ENCODE results near the gene TMEM88. TPM values are rescaled to one million over a fixed set of nuclear protein-coding genes. Genes with fewer than 3 reads are reported as not detected.

The TMEM88 gene
- total and polyA plus RNA-seq, 2 of the 8 experiments (the other 6 are each of a cell fraction or from before 2014, with no cell fraction given): 0.69 to 8.8 TPM

DNA sequence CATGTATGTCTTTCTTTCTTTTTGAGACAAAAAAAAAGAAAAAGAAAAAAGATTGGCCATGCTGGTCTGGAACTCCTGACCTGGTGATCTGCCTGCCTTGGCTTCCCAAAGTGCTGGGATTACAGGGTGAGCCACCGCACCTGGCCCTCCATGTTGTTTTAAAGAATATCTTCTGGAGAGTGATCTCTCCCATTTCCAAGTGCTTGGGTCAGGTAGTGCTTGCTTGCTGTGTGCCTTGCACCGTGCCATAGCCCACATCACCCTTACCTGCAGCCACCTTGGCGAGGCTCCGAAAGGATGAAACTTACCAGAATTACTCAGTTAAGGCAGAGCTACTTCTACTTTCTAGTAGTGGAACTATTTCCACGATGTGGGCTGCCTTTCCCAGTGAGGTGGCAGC, 39.9 kb upstream of the TMEM88 start:
- no peak overlapping the region for H3K27ac ChIP-seq (ENCODE audit: low read depth, low read length)
- H3K18ac ChIP-seq (ENCODE audit: extremely low read depth, low read length): no peak overlapping the region
- POLR2A ChIA-PET (ENCODE audit: partially characterized antibody): no interaction called here
- DNase-seq (ENCODE audit: low read depth in 1 of 2, low spot score in 2 of 2) (no peak), FAIRE-seq (no peak)
- H3K4me2 ChIP-seq (ENCODE audit: insufficient read depth in 1 of 2, low read depth in 2 of 2, low read length in 2 of 2): no peak overlapping the region
- no peak overlapping the region for H2BK12ac ChIP-seq (ENCODE audit: low read depth, low read length)
- no peak overlapping the region for H4K5ac ChIP-seq (ENCODE audit: insufficient read length, low read depth, low read length)
- CTCF ChIA-PET (ENCODE audit: partially characterized antibody): interaction anchor here (1.1 kb wide), 1 partner anchor 175 kb away, joined by 3 read pairs; no protein-coding TSS in a partner anchor
- no peak overlapping the region for H3K4ac ChIP-seq (replicated peaks; ENCODE audit: insufficient read length, low read depth, low read length)
- no peak overlapping the region for H2BK120ac ChIP-seq (replicated peaks; ENCODE audit: low read depth, low read length)
- no peak overlapping the region for H3K56ac ChIP-seq (replicated peaks; ENCODE audit: insufficient read length, low read depth, low read length)
- peaks cover 0 to 2% (median 0%) of the 10 kb centered on the region in 4 experiments; a peak in 1 of 7 replicates for H3K27me3 ChIP-seq (replicated peaks in 1 of 4; ENCODE audit: control insufficient read depth in 3 of 4, extremely low read depth in 1 of 4, insufficient read depth in 3 of 4, low read length in 3 of 4)
- no peaks in the 10 kb centered on the region for H3K79me2 ChIP-seq (ENCODE audit: control insufficient read depth in 1 of 2, insufficient read depth in 2 of 2, low read length in 2 of 2)
- no peaks in the 10 kb centered on the region for H3K23me2 ChIP-seq (ENCODE audit: low read depth, low read length)
- H3K23ac ChIP-seq (ENCODE audit: insufficient read length): no peak overlapping the region
- H4K20me1 ChIP-seq (replicated peaks in 1 of 2; ENCODE audit: control insufficient read depth in 1 of 2, insufficient read depth in 2 of 2, low read length in 2 of 2): no peaks in the 10 kb centered on the region
- H3K79me1 ChIP-seq (ENCODE audit: low read depth, low read length): no peaks in the 10 kb centered on the region
- H3K14ac ChIP-seq (ENCODE audit: insufficient read length): no peak overlapping the region
- H4K91ac ChIP-seq (replicated peaks; ENCODE audit: insufficient read length, low read length): no peak overlapping the region
- 90% methylated on average over 5 of the region's 5 CpGs; no CpG with 5 or more reads in 1 of the 2 experiments for WGBS, 2 experiments (ENCODE audit: extremely low coverage in 1 of 2, insufficient coverage in 1 of 2, insufficient read length in 1 of 2, insufficient replicate concordance in 2 of 2, low coverage in 1 of 2, low lambda C conversion rate in 2 of 2, missing lambda C conversion rate in 1 of 2)
- no peak overlapping the region for H2BK15ac ChIP-seq (ENCODE audit: low read length)
- no peak overlapping the region for H2BK20ac ChIP-seq (ENCODE audit: low read length)
- H3K9ac ChIP-seq (replicated peaks in 1 of 4; ENCODE audit: extremely low read depth in 1 of 4, low read depth in 3 of 4, low read length in 3 of 4): no peak overlapping the region
- H3K4me1 ChIP-seq (replicated peaks in 1 of 4; ENCODE audit: control insufficient read depth in 3 of 4, insufficient read depth in 4 of 4, low read length in 3 of 4): no peaks in the 10 kb centered on the region; a peak in 1 of 7 replicates
- no peak overlapping the region for H2BK5ac ChIP-seq (ENCODE audit: low read depth, low read length)
- no peaks in the 10 kb centered on the region for H3K9me3 ChIP-seq (ENCODE audit: insufficient read depth in 2 of 2, low read depth in 1 of 2, low read length in 1 of 2)
- no peak overlapping the region for H2AK5ac ChIP-seq (ENCODE audit: low read depth, low read length)
- no peak overlapping the region for H4K8ac ChIP-seq (ENCODE audit: extremely low read depth, insufficient read depth, low read length)
- H2AFZ ChIP-seq (ENCODE audit: low read length): no peak overlapping the region
- no peaks in the 10 kb centered on the region for H3K36me3 ChIP-seq (ENCODE audit: control insufficient read depth in 2 of 4, insufficient read depth in 4 of 4, low read length in 3 of 4)
- H3K4me3 ChIP-seq (ENCODE audit: extremely low read depth in 1 of 4, insufficient read depth in 2 of 4, low read depth in 3 of 4, low read length in 4 of 4): no peak overlapping the region
- TF ChIP-seq POLR2A (IDR thresholded peaks at IDR 0.05; ENCODE audit: control extremely low read depth in 1 of 2, low read depth in 2 of 2, low read length in 2 of 2): no peak
- no peak for TF ChIP-seq EP300 (IDR thresholded peaks at IDR 0.05; ENCODE audit: borderline replicate concordance in 1 of 2, low read depth in 2 of 2, low read length in 2 of 2)
- TF ChIP-seq TEAD4 (IDR thresholded peaks at IDR 0.05; ENCODE audit: low read depth, low read length): no peak
- TF ChIP-seq CBX5 (IDR thresholded peaks at IDR 0.05; ENCODE audit: low read depth, low read length): no peak
- TF ChIP-seq SIN3A (conservative IDR thresholded peaks at IDR 0.05 in 1 of 2, IDR thresholded peaks at IDR 0.05 in 1 of 2; ENCODE audit: low read depth in 1 of 2, low read length in 2 of 2): no peak
- TF ChIP-seq SUZ12 (IDR thresholded peaks at IDR 0.05; ENCODE audit: low read length): no peak
- no peak for TF ChIP-seq EZH2 (IDR thresholded peaks at IDR 0.05; ENCODE audit: low read depth, low read length, severe bottlenecking)
- TF ChIP-seq CHD1 (IDR thresholded peaks at IDR 0.05; ENCODE audit: low read depth, low read length): no peak
- no peak for TF ChIP-seq YY1 (IDR thresholded peaks at IDR 0.05; ENCODE audit: low read depth, low read length)
- TF ChIP-seq RNF2 (IDR thresholded peaks at IDR 0.05; ENCODE audit: borderline replicate concordance, low read depth, low read length, missing control alignments, poor library complexity, severe bottlenecking): no peak
- TF ChIP-seq POU5F1 (IDR thresholded peaks at IDR 0.05; ENCODE audit: low read depth, low read length): no peak
